ENCODE measurements around the gene KIAA1328. TPM values are rescaled to one million over a fixed set of nuclear protein-coding genes. Genes with fewer than 3 reads are reported as not detected.

KIAA1328 gene
- total RNA-seq, 1 donor from 2014 or later: 11.5 TPM

DNA sequence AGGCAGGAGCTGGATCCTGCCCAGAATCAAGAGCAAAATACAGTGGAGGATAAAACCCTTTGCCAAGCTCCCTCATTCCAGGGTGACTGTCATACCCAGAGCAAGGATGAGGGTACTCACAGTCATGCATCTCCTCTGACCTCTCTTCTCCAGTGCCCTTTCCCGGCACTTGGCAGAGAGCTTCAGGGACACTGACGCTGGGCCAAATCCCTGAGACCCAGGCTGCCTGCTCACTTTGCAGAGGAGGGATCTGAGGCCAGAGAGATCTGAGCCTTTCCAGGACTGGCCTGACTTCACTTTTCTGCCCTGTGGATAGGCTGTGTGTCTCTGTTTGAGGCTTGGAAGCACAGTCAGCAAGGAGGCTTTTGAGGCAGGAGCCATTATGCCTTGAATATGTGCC lies 406.7 kb downstream of the KIAA1328 start:
- no peaks in the 10 kb centered on the region for H3K9me3 ChIP-seq (ENCODE audit: low read depth)
- no peaks in the 10 kb centered on the region for H4K20me1 ChIP-seq (ENCODE audit: low read depth)
- Mint-ChIP-seq H3K27ac (no peak overlapping the region), H3K27me3 (ENCODE audit: insufficient read depth, low read depth) (peaks cover 8% of the 10 kb centered on the region), H3K4me1 (no peaks in the 10 kb centered on the region), H3K4me3 (no peak overlapping the region), H3K9me3 (no peaks in the 10 kb centered on the region), H3K36me3 (no peaks in the 10 kb centered on the region)
- H3K27me3 ChIP-seq: no peaks in the 10 kb centered on the region
- no peak for DNase-seq (ENCODE audit: low spot score)
- H3K36me3 ChIP-seq: no peaks in the 10 kb centered on the region
- no peak overlapping the region for H3K9ac ChIP-seq
- no peak overlapping the region for H2AFZ ChIP-seq (replicated peaks)
- H3K4me1 ChIP-seq: no peaks in the 10 kb centered on the region
- H3K4me3 ChIP-seq: no peak overlapping the region
- H3F3A ChIP-seq (ENCODE audit: low read depth): no peaks in the 10 kb centered on the region
- no peak overlapping the region for H3K4me2 ChIP-seq
- no peaks in the 10 kb centered on the region for H3K79me2 ChIP-seq (ENCODE audit: low read depth)
- H3K27ac ChIP-seq: no peak overlapping the region
- TF ChIP-seq, protein P1, sequence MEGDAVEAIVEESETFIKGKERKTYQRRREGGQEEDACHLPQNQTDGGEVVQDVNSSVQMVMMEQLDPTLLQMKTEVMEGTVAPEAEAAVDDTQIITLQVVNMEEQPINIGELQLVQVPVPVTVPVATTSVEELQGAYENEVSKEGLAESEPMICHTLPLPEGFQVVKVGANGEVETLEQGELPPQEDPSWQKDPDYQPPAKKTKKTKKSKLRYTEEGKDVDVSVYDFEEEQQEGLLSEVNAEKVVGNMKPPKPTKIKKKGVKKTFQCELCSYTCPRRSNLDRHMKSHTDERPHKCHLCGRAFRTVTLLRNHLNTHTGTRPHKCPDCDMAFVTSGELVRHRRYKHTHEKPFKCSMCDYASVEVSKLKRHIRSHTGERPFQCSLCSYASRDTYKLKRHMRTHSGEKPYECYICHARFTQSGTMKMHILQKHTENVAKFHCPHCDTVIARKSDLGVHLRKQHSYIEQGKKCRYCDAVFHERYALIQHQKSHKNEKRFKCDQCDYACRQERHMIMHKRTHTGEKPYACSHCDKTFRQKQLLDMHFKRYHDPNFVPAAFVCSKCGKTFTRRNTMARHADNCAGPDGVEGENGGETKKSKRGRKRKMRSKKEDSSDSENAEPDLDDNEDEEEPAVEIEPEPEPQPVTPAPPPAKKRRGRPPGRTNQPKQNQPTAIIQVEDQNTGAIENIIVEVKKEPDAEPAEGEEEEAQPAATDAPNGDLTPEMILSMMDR (IDR thresholded peaks at IDR 0.05): no peak
- TF ChIP-seq EZH2phosphoT487 (IDR thresholded peaks at IDR 0.05): no peak
- no peak for TF ChIP-seq EZH2 (IDR thresholded peaks at IDR 0.05)

DNA sequence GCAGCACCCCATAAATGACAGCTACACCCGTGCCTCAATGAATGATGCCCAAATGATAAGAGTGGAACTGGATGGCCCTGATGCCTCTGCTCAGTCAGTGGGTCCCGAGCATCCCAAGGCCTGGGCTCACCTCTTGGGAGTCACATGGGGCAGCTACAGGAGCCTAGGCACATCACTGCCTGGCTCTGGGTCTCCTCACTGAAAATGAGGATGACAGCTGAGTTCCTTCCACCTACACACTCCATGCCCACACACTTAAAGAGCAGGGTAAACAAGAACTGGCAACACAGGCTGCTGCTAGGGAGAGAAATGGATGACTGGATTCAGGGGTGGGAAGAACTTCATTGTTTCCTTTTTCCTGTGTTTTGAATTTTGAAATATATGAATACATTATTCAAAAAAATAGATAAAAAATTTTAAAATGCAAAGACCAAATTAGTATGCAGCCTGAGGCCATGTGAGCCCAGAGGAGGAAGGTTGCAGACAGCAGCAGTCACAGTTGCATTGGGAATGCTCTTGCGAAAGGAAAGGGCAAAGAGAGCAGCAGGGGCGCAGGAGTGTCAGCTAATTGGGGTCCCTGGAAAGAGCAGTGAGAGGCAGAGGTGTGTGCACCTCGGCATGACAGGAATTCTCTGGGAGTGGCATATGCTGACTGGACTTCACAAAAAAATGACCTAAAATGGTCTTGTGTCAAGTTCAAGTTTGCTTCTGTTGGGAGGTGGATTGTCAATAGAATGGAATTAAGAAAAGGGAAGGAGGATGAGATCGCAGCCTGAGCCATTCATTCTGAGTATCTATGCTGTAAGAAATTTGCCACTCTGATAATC lies 409.6 kb downstream of the KIAA1328 start:
- Histone ChIP-seq H2AFZ (replicated peaks) (no peak overlapping the region), H3K4me2 (no peak overlapping the region), H3K4me1 (no peaks in the 10 kb centered on the region), H3K27me3 (peaks cover 13% of the 10 kb centered on the region), H3K9me3 (ENCODE audit: low read depth) (no peaks in the 10 kb centered on the region), H3K36me3 (no peaks in the 10 kb centered on the region), H3K4me3 (no peak overlapping the region), H3K9ac (no peak overlapping the region), H4K20me1 (ENCODE audit: low read depth) (peaks cover 3% of the 10 kb centered on the region), H3F3A (ENCODE audit: low read depth) (no peaks in the 10 kb centered on the region), H3K79me2 (ENCODE audit: low read depth) (no peaks in the 10 kb centered on the region), H3K27ac (no peak overlapping the region)
- Mint-ChIP-seq H3K36me3 (no peaks in the 10 kb centered on the region), H3K4me1 (peaks cover under 1% of the 10 kb centered on the region), H3K4me3 (no peak overlapping the region), H3K9me3 (no peaks in the 10 kb centered on the region), H3K27ac (no peak overlapping the region), H3K27me3 (ENCODE audit: insufficient read depth, low read depth) (peaks cover 17% of the 10 kb centered on the region)
- no peak for DNase-seq (ENCODE audit: low spot score)
- TF ChIP-seq EZH2phosphoT487 (IDR thresholded peaks at IDR 0.05) (no peak), EZH2 (IDR thresholded peaks at IDR 0.05) (no peak)
- TF ChIP-seq, protein P1 (IDR thresholded peaks at IDR 0.05): no peak

DNA sequence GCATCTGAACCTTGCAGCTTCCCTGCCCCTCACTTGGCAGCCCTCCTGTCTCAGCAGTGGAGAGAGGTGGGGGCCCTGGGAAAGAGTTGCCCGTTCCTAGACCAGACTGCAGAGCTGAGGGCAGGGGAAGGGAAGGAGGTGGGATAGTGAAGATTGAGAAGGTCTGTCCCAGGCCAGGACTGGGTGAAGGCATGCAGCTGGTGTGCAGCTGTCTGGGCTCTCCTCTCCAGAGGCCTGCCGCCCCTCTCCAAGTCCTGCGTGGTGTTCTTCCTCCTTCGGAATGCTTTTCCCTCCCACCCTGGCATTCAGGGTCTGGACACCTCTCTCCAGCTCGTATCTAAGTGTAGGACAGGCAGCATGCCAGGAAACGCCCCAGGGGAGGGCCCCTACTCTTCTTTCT lies 413.2 kb downstream of the KIAA1328 start:
- Histone ChIP-seq H3K36me3 (no peaks in the 10 kb centered on the region), H3K4me3 (no peak overlapping the region), H4K20me1 (ENCODE audit: low read depth) (peaks cover 3% of the 10 kb centered on the region), H3K4me2 (no peak overlapping the region), H3K27me3 (peaks cover 39% of the 10 kb centered on the region), H3K4me1 (no peaks in the 10 kb centered on the region), H3K79me2 (ENCODE audit: low read depth) (no peaks in the 10 kb centered on the region), H3F3A (ENCODE audit: low read depth) (no peaks in the 10 kb centered on the region), H3K9me3 (ENCODE audit: low read depth) (no peaks in the 10 kb centered on the region), H3K9ac (no peak overlapping the region), H2AFZ (replicated peaks) (no peak overlapping the region), H3K27ac (no peak overlapping the region)
- no peak overlapping the region for H3K4me3 Mint-ChIP-seq
- DNase-seq (ENCODE audit: low spot score): no peak
- H3K27ac Mint-ChIP-seq: no peak overlapping the region
- TF ChIP-seq EZH2 (IDR thresholded peaks at IDR 0.05): no peak
- TF ChIP-seq, protein P1 (IDR thresholded peaks at IDR 0.05): no peak
- TF ChIP-seq EZH2phosphoT487 (IDR thresholded peaks at IDR 0.05): no peak
- H3K36me3 Mint-ChIP-seq: no peaks in the 10 kb centered on the region
- peaks cover 18% of the 10 kb centered on the region for H3K27me3 Mint-ChIP-seq (ENCODE audit: insufficient read depth, low read depth)
- H3K9me3 Mint-ChIP-seq: no peaks in the 10 kb centered on the region
- peaks cover 2% of the 10 kb centered on the region for H3K4me1 Mint-ChIP-seq

Measured in neural progenitor cell (in vitro differentiated cells).